Stimulated activated CD8-positive, alpha-beta memory T cell treated with anti-CD3 and anti-CD28 coated beads, Interleukin-15, amount 100 ng/mL, for 48 hours (primary cell): ENCODE results near the gene PROS1.
"Not testable (repeated sequence)": the region's sequence is repeated elsewhere in the genome, so short reads cannot be mapped to it uniquely, and the experiment has no call there.

ENCODE experiments used
- DNase-seq, 2 donors: peaks; one replicate each; pipeline ENCODE4 v3.0.0-alpha.2; 2020; ENCODE audit warnings: low read depth in 2 of 2

Gene PROS1

GRCh38 chr3:93969997-93970396 is 3.7 kb downstream of the PROS1 start:
- DNase-seq, result no peak

- no peak for DNase-seq
Observed at GRCh38 chr3:93969443-93969842, 4.3 kb downstream of the PROS1 start.

- not testable (repeated sequence) for DNase-seq
Observed at GRCh38 chr3:93965106-93965505, 8.6 kb downstream of the PROS1 start.

- DNase-seq, result no peak
Observed at GRCh38 chr3:93962798-93963197, 10.9 kb downstream of the PROS1 start.

- no peak for DNase-seq
Observed at GRCh38 chr3:93961489-93961888, 12.2 kb downstream of the PROS1 start.

GRCh38 chr3:93961026-93961425 is 12.7 kb downstream of the PROS1 start:
- no peak for DNase-seq

- DNase-seq, result not testable (repeated sequence)
Observed at GRCh38 chr3:93949958-93950357, 23.7 kb downstream of the PROS1 start.

- DNase-seq, result not testable (repeated sequence)
Observed at GRCh38 chr3:93937485-93937884, 36.2 kb downstream of the PROS1 start.

GRCh38 chr3:93936549-93936948 is 37.1 kb downstream of the PROS1 start:
- DNase-seq, result no peak

GRCh38 chr3:93934366-93935046 is 39.2 kb downstream of the PROS1 start:
- no peak for DNase-seq

GRCh38 chr3:93931597-93932229 is 42.0 kb downstream of the PROS1 start:
- no peak for DNase-seq

- no peak for DNase-seq
Observed at GRCh38 chr3:93930041-93930440, 43.7 kb downstream of the PROS1 start.

GRCh38 chr3:93926789-93927188 is 46.9 kb downstream of the PROS1 start:
- DNase-seq, result no peak

- DNase-seq, result no peak
Observed at GRCh38 chr3:93924491-93924890, 49.2 kb downstream of the PROS1 start.

- DNase-seq, result no peak
Observed at GRCh38 chr3:93923006-93923405, 50.7 kb downstream of the PROS1 start.

GRCh38 chr3:93917546-93918029 is 56.1 kb downstream of the PROS1 start:
- not testable (repeated sequence) for DNase-seq

GRCh38 chr3:93913623-93914022 is 60.1 kb downstream of the PROS1 start:
- not testable (repeated sequence) for DNase-seq

- no peak for DNase-seq
Observed at GRCh38 chr3:93911206-93911605, 62.5 kb downstream of the PROS1 start.

- no peak for DNase-seq
Observed at GRCh38 chr3:93910097-93910496, 63.6 kb downstream of the PROS1 start.

GRCh38 chr3:93907132-93907531 is 66.6 kb downstream of the PROS1 start:
- no peak for DNase-seq

- DNase-seq, result no peak
Observed at GRCh38 chr3:93906245-93906644, 67.5 kb downstream of the PROS1 start.

GRCh38 chr3:93904568-93904967 is 69.1 kb downstream of the PROS1 start:
- DNase-seq, result no peak

- not testable (repeated sequence) for DNase-seq
Observed at GRCh38 chr3:93878250-93879017, 95.3 kb downstream of the PROS1 start.
